Activated CD4-positive, alpha-beta T cell treated with anti-CD3 and anti-CD28 coated beads for 4 hours (primary cell): Measurements from ENCODE around the gene GBGT1.

Experiments
- DNase-seq, 2 donors: peaks; one replicate each; pipeline ENCODE4 v3.0.0-alpha.2; 2020

The GBGT1 gene

GRCh38 chr9:133111808-133112662 is 51.7 kb downstream of the GBGT1 start:
- DNase-seq, result no peak

GRCh38 chr9:133109931-133110650 is 53.6 kb downstream of the GBGT1 start:
- DNase-seq, result no peak

GRCh38 chr9:133108794-133109641 is 54.7 kb downstream of the GBGT1 start:
- no peak for DNase-seq

GRCh38 chr9:133107961-133108793 is 55.5 kb downstream of the GBGT1 start:
- DNase-seq, result no peak

GRCh38 chr9:133107245-133107722 is 56.4 kb downstream of the GBGT1 start:
- DNase-seq, result no peak

GRCh38 chr9:133106511-133107244 is 57.0 kb downstream of the GBGT1 start:
- DNase-seq, result no peak

GRCh38 chr9:133105461-133105770 is 58.3 kb downstream of the GBGT1 start:
- no peak for DNase-seq

GRCh38 chr9:133104718-133105460 is 58.8 kb downstream of the GBGT1 start:
- DNase-seq, result no peak

GRCh38 chr9:133103987-133104505 is 59.7 kb downstream of the GBGT1 start:
- no peak for DNase-seq

- peak in 1 of 2 donors; percentile 50 for DNase-seq
Observed at GRCh38 chr9:133103183-133103986, 60.3 kb downstream of the GBGT1 start.
